GM12892 (cell line): Measurements from ENCODE around the gene SLC7A1.
"Not testable (repeated sequence)": the region's sequence is repeated elsewhere in the genome, so short reads cannot be mapped to it uniquely, and the experiment has no call there.

Experiments
- POLR2A ChIP-seq: IDR thresholded peaks from 2 replicates; pipeline ENCODE4 v1.6.1; 2011; ENCODE audit warnings: low read depth, low read length, control low read depth
- POLR2AphosphoS5 ChIP-seq: IDR thresholded peaks from 2 replicates; pipeline ENCODE4 v1.6.1; 2011; ENCODE audit warnings: low read depth, low read length, control low read depth

- TF ChIP-seq POLR2A, POLR2AphosphoS5: not testable (repeated sequence)
These were observed 41.3 kb upstream of the SLC7A1 start for GRCh38 chr13:29636831-29637230.
